Fibroblast of lung (primary cell): ENCODE measurements around the gene INSRR. TPM values are rescaled to one million over a fixed set of nuclear protein-coding genes. Genes with fewer than 3 reads are reported as not detected.

Experiments used
- DNase-seq, 2 donors: peaks; one replicate each; pipeline versions ENCODE4 v3.0.0 to v3.0.0-alpha.2; 2010; ENCODE audit warnings: low read depth in 2 of 2
- H2AFZ ChIP-seq: 2 replicates; pipeline ENCODE4 v1.5.1; 2012; ENCODE audit warnings: low read length, control low read depth, inconsistent platforms
- H3K27ac ChIP-seq: 2 replicates; pipeline ENCODE4 v1.5.1; 2011; ENCODE audit warnings: low read length, control low read depth; ENCODE audit not compliant: insufficient read depth
- H3K27me3 ChIP-seq: 2 replicates; pipeline ENCODE4 v1.5.1; 2011; ENCODE audit warnings: mild to moderate bottlenecking, low read length; ENCODE audit not compliant: control insufficient read depth, insufficient read depth
- H3K36me3 ChIP-seq: 2 replicates; pipeline ENCODE4 v1.5.1; 2011; ENCODE audit warnings: low read length; ENCODE audit not compliant: control insufficient read depth, insufficient read depth
- H3K4me1 ChIP-seq: 2 replicates; pipeline ENCODE4 v1.5.1; 2011; ENCODE audit warnings: low read length; ENCODE audit not compliant: control insufficient read depth, insufficient read depth; ENCODE audit errors: extremely low read depth
- H3K4me2 ChIP-seq: 2 replicates; pipeline ENCODE4 v1.5.1; 2011; ENCODE audit warnings: low read length, control low read depth; ENCODE audit not compliant: insufficient read depth; ENCODE audit errors: extremely low read depth
- H3K4me3 ChIP-seq, 4 experiments: fragments of 200-600 bp in 1 of 4; sonication (generic) in 1 of 4; replicated peaks in 1 of 4; 2 replicates each; pipeline ENCODE4 v1.5.1; 2011 to 2016; ENCODE audit warnings: low read length in 4 of 4, low read depth in 3 of 4, mild to moderate bottlenecking in 3 of 4, control low read depth in 2 of 4, inconsistent platforms in 1 of 4, mixed read lengths in 1 of 4; ENCODE audit not compliant: insufficient read depth in 1 of 4; ENCODE audit errors: control extremely low read depth in 1 of 4
- H3K79me2 ChIP-seq: 2 replicates; pipeline ENCODE4 v1.5.1; 2012; ENCODE audit warnings: mild to moderate bottlenecking, low read length, inconsistent platforms; ENCODE audit not compliant: control insufficient read depth, insufficient read depth
- H3K9ac ChIP-seq: 2 replicates; pipeline ENCODE4 v1.5.1; 2011; ENCODE audit warnings: mild to moderate bottlenecking, low read length, control low read depth; ENCODE audit not compliant: insufficient read depth
- H3K9me3 ChIP-seq: 2 replicates; pipeline ENCODE4 v1.5.1; 2012; ENCODE audit warnings: low read depth, low read length; ENCODE audit not compliant: control insufficient read depth, insufficient read depth
- H4K20me1 ChIP-seq: 2 replicates; pipeline ENCODE4 v1.5.1; 2011; ENCODE audit warnings: low read length; ENCODE audit not compliant: control insufficient read depth, insufficient read depth; ENCODE audit errors: extremely low read depth
- EZH2 ChIP-seq: IDR thresholded peaks from 2 replicates; pipeline ENCODE4 v1.5.1; 2012; ENCODE audit warnings: low read length, control low read depth, mild to moderate bottlenecking; ENCODE audit errors: missing control alignments
- polyA plus RNA-seq, 2 donors: library from polyadenylated mRNA; depleted of rRNA in 1 of 2; stranded (reverse) in 1 of 2; unstranded in 1 of 2; fragments of >200 nt; gene quantifications; 2 replicates each; pipeline ENCODE4 v1.2.1, GENCODE V29; 2011 to 2012; ENCODE audit warnings: missing spikeins in 1 of 2
- total RNA-seq: library from RNA; depleted of rRNA; stranded (reverse); fragments of >200 nt; gene quantifications from 2 replicates; pipeline ENCODE4 v1.2.1, GENCODE V29; 2014
- TF ChIP-seq, protein P1 (sequence below), 2 donors: IDR thresholded peaks in 1 of 2; conservative IDR thresholded peaks in 1 of 2; 1 replicate in 1 of 2; 2 replicates in 1 of 2; pipeline ENCODE4 v1.5.1; 2011 to 2012; ENCODE audit warnings: low read length in 2 of 2, control low read depth in 1 of 2, inconsistent platforms in 1 of 2, low read depth in 1 of 2, mild to moderate bottlenecking in 1 of 2

Gene INSRR
- total and polyA plus RNA-seq, 2 donors (not counting 1 experiment from before 2014, with no cell fraction given): not detected

DNA sequence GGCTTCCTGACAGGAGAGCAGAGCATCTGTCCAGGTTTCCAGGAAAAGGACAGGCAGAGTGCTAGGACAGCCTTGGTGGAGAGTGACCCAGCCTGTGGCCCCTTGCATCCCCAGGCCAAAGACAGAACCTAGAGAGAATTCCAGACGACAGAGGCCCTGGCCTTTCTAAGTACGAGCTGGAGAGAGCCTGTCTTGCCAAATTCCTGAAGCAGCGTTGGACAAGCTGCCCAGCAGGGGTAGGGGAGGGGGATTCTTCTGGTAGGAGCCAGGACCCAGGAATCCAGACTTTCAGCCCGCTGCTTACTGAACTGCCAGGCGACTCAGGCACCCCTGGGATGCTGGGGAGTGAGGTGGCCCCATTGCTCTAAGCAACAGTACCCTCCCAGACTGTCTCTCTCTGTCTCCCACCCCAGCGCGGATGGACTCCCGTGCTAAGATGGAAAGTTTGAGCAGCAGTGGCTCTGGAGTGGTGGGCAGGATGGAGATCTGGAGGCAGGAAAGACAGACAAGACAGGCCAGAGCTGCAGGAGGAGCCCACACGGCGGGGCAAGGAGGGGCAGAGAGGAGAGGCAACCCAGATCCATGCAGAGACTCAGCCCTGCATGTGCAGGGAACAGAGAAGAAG is 25.8 kb upstream of the INSRR start:
- Histone ChIP-seq H3K27me3 (peaks cover 64% of the 10 kb centered on the region), H3K4me1 (no peaks in the 10 kb centered on the region), H3K79me2 (no peaks in the 10 kb centered on the region), H3K4me3 (no peak overlapping the region), H3K4me2 (no peak overlapping the region), H3K9ac (no peak overlapping the region), H4K20me1 (no peaks in the 10 kb centered on the region), H3K36me3 (no peaks in the 10 kb centered on the region), H3K9me3 (no peaks in the 10 kb centered on the region), H2AFZ (no peak overlapping the region), H3K27ac (no peak overlapping the region)
- no peak for TF ChIP-seq EZH2
- TF ChIP-seq, protein P1, sequence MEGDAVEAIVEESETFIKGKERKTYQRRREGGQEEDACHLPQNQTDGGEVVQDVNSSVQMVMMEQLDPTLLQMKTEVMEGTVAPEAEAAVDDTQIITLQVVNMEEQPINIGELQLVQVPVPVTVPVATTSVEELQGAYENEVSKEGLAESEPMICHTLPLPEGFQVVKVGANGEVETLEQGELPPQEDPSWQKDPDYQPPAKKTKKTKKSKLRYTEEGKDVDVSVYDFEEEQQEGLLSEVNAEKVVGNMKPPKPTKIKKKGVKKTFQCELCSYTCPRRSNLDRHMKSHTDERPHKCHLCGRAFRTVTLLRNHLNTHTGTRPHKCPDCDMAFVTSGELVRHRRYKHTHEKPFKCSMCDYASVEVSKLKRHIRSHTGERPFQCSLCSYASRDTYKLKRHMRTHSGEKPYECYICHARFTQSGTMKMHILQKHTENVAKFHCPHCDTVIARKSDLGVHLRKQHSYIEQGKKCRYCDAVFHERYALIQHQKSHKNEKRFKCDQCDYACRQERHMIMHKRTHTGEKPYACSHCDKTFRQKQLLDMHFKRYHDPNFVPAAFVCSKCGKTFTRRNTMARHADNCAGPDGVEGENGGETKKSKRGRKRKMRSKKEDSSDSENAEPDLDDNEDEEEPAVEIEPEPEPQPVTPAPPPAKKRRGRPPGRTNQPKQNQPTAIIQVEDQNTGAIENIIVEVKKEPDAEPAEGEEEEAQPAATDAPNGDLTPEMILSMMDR (conservative IDR thresholded peaks at IDR 0.05 in 1 of 2, IDR thresholded peaks at IDR 0.05 in 1 of 2; ENCODE audit: low read depth in 1 of 2, low read length in 2 of 2): no peak
- DNase-seq: no peak

DNA sequence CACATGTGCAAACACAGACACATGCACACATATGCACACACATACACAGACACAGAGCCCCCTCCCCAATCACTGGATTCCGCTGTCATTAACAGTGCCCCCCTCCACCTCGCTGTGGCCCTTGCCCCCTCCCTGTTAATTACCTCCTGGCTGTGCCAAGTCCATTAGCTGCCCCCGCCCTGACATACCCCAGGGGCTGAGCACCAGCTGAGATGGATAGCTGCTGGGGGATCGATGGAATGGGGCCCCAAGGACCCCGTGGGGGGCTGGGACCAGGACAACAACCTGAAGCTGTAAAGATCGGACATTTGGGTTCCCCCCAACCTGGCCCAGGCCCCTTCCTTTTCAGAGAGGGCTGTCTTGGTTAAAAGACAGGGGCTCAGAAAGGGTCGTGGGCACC is 25.0 kb upstream of the INSRR start:
- no peak for DNase-seq
- no peak overlapping the region for H3K27ac ChIP-seq
- no peaks in the 10 kb centered on the region for H3K9me3 ChIP-seq
- no peaks in the 10 kb centered on the region for H4K20me1 ChIP-seq
- no peaks in the 10 kb centered on the region for H3K4me1 ChIP-seq
- H3K9ac ChIP-seq: no peak overlapping the region
- no peaks in the 10 kb centered on the region for H3K79me2 ChIP-seq
- H2AFZ ChIP-seq: no peak overlapping the region
- H3K27me3 ChIP-seq: peaks cover 67% of the 10 kb centered on the region
- TF ChIP-seq EZH2: no peak
- TF ChIP-seq, protein P1 (conservative IDR thresholded peaks at IDR 0.05 in 1 of 2, IDR thresholded peaks at IDR 0.05 in 1 of 2; ENCODE audit: low read depth in 1 of 2, low read length in 2 of 2): no peak
- no peaks in the 10 kb centered on the region for H3K36me3 ChIP-seq
- H3K4me3 ChIP-seq: no peak overlapping the region
- no peak overlapping the region for H3K4me2 ChIP-seq

DNA sequence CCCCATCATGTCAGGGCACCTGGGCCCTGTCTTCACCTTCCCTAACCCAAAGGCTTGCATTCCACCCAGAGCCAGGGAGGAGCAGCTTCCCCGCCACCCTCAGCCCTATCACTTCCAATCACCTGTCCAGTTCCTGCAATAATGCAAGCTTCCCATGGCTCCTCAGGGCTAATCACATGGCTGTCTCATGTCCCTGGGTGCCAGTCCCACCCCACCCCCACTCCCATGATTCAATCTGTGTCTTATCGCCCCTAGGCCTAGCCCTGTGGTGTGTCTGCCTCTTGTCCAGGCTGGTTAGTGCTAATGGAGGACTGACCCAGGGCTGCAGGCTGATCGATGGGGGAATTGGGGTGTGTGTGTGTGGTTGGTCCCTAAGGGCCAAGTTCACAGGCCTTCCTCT is 23.6 kb upstream of the INSRR start:
- H3K9ac ChIP-seq: no peak overlapping the region
- no peaks in the 10 kb centered on the region for H4K20me1 ChIP-seq
- no peaks in the 10 kb centered on the region for H3K79me2 ChIP-seq
- no peak for DNase-seq
- no peak overlapping the region for H2AFZ ChIP-seq
- H3K4me1 ChIP-seq: no peaks in the 10 kb centered on the region
- no peaks in the 10 kb centered on the region for H3K36me3 ChIP-seq
- H3K27ac ChIP-seq: no peak overlapping the region
- no peak for TF ChIP-seq EZH2
- TF ChIP-seq, protein P1 (conservative IDR thresholded peaks at IDR 0.05 in 1 of 2, IDR thresholded peaks at IDR 0.05 in 1 of 2; ENCODE audit: low read depth in 1 of 2, low read length in 2 of 2): no peak
- H3K9me3 ChIP-seq: no peaks in the 10 kb centered on the region
- H3K4me2 ChIP-seq: no peak overlapping the region
- H3K27me3 ChIP-seq: peaks cover 71% of the 10 kb centered on the region
- no peak overlapping the region for H3K4me3 ChIP-seq
